GM19467 (cell line): Measurements from ENCODE around the gene ERN2.
A peak's percentile ranks its signal among the peaks of the same experiment; 100 is the strongest.

Experiments used
- ATAC-seq: cut with Tn5 transposase; IDR thresholded peaks from one replicate; pipeline ENCODE4 v1.9.1; 2021; ENCODE audit warnings: mild to moderate bottlenecking, moderate library complexity; ENCODE audit not compliant: unreplicated experiment

The ERN2 gene

GRCh38 chr16:23689442-23690187 is 23.4 kb downstream of the ERN2 start:
- no peak for ATAC-seq

GRCh38 chr16:23687034-23687808 is 25.8 kb downstream of the ERN2 start:
- ATAC-seq: no peak

GRCh38 chr16:23683487-23683886 is 29.5 kb downstream of the ERN2 start:
- ATAC-seq: no peak

- ATAC-seq: no peak
Observed at GRCh38 chr16:23682181-23682580, 30.8 kb downstream of the ERN2 start.

GRCh38 chr16:23679986-23680336 is 33.1 kb downstream of the ERN2 start:
- no peak for ATAC-seq

- no peak for ATAC-seq
Observed at GRCh38 chr16:23679274-23679985, 33.6 kb downstream of the ERN2 start.

GRCh38 chr16:23678430-23679273 is 34.4 kb downstream of the ERN2 start, which contains the start of gene PLK1:
PLK1 (plus strand) TSS chr16:23678889; CDS start chr16:23678933, 44 bp downstream.
- peak; percentile 77 for ATAC-seq

GRCh38 chr16:23676924-23677480 is 36.0 kb downstream of the ERN2 start:
- no peak for ATAC-seq

- no peak for ATAC-seq
Observed at GRCh38 chr16:23673971-23674614, 38.9 kb downstream of the ERN2 start.

- ATAC-seq: peak; percentile 84
Observed at GRCh38 chr16:23670137-23670776, 42.8 kb downstream of the ERN2 start.

GRCh38 chr16:23668873-23669272 is 44.1 kb downstream of the ERN2 start:
- no peak for ATAC-seq

GRCh38 chr16:23668225-23668624 is 44.8 kb downstream of the ERN2 start:
- ATAC-seq: no peak

- no peak for ATAC-seq
Observed at GRCh38 chr16:23667355-23667659, 45.7 kb downstream of the ERN2 start.

- ATAC-seq: no peak
Observed at GRCh38 chr16:23666571-23667354, 46.3 kb downstream of the ERN2 start.

GRCh38 chr16:23663918-23664317 is 49.1 kb downstream of the ERN2 start:
- ATAC-seq: no peak

GRCh38 chr16:23651943-23652468 is 61.0 kb downstream of the ERN2 start:
- ATAC-seq: no peak

- ATAC-seq: no peak
Observed at GRCh38 chr16:23650674-23651416, 62.2 kb downstream of the ERN2 start.

- no peak for ATAC-seq
Observed at GRCh38 chr16:23642246-23642774, 70.7 kb downstream of the ERN2 start.
